ENCODE results near the gene RNF215. TPM values are rescaled to one million over a fixed set of nuclear protein-coding genes. Genes with fewer than 3 reads are reported as not detected.
A peak's percentile ranks its signal among the peaks of the same experiment; 100 is the strongest.
"Not testable (repeated sequence)": the region's sequence is repeated elsewhere in the genome, so short reads cannot be mapped to it uniquely, and the experiment has no call there.

RNF215 gene
- total RNA-seq, 1 experiment from 2014 or later, result 23.2 TPM

- in situ Hi-C loops (cut with HindIII; ENCODE audit: low sequenced_read_pairs), result no loop called here
Observed at GRCh38 chr22:30340911-30341685, 46.1 kb downstream of the RNF215 start.

GRCh38 chr22:30338802-30339201 is 48.4 kb downstream of the RNF215 start:
- peak; percentile 41 for DNase-seq (ENCODE audit: low spot score)
- in situ Hi-C loops (cut with HindIII; ENCODE audit: low sequenced_read_pairs), result no loop called here

More at GRCh38 chr22:30340911-30341685, 46.1 kb downstream of the RNF215 start:
- peak; percentile 70 for DNase-seq (ENCODE audit: low spot score)

- DNase-seq (ENCODE audit: low spot score); in situ Hi-C loops (cut with HindIII; ENCODE audit: low sequenced_read_pairs): not testable (repeated sequence)
Observed at GRCh38 chr22:30338341-30338740, 48.9 kb downstream of the RNF215 start.

- no peak for DNase-seq (ENCODE audit: low spot score)
- in situ Hi-C loops (cut with HindIII; ENCODE audit: low sequenced_read_pairs), result no loop called here
Observed at GRCh38 chr22:30337461-30337778, 49.8 kb downstream of the RNF215 start.

- DNase-seq (ENCODE audit: low spot score), result peak; percentile 94
- in situ Hi-C loops (cut with HindIII; ENCODE audit: low sequenced_read_pairs), result no loop called here
Observed at GRCh38 chr22:30336752-30337460, 50.3 kb downstream of the RNF215 start.

GRCh38 chr22:30335236-30335635 is 52.0 kb downstream of the RNF215 start:
- in situ Hi-C loops (cut with HindIII; ENCODE audit: low sequenced_read_pairs), result no loop called here
- no peak for DNase-seq (ENCODE audit: low spot score)

GRCh38 chr22:30334646-30335045 is 52.6 kb downstream of the RNF215 start:
- no peak for DNase-seq (ENCODE audit: low spot score)
- in situ Hi-C loops (cut with HindIII; ENCODE audit: low sequenced_read_pairs), result no loop called here

GRCh38 chr22:30333707-30334087 is 53.5 kb downstream of the RNF215 start:
- in situ Hi-C loops (cut with HindIII; ENCODE audit: low sequenced_read_pairs), result no loop called here
- DNase-seq (ENCODE audit: low spot score), result no peak

- in situ Hi-C loops (cut with HindIII; ENCODE audit: low sequenced_read_pairs), result no loop called here
- no peak for DNase-seq (ENCODE audit: low spot score)
Observed at GRCh38 chr22:30332994-30333706, 54.1 kb downstream of the RNF215 start.

GRCh38 chr22:30332551-30332950 is 54.7 kb downstream of the RNF215 start:
- peak; percentile 26 for DNase-seq (ENCODE audit: low spot score)
- in situ Hi-C loops (cut with HindIII; ENCODE audit: low sequenced_read_pairs), result no loop called here

Other genes with a start within 250 kb of the RNF215 start
- 24.5 and 36.5 TPM in 2 replicates for gene LIF, start 140.7 kb downstream of the RNF215 start, total RNA-seq (2014; rRNA removed; shearing (Covaris generic))
- not detected in 2 replicates for gene OSM, start 120.6 kb downstream of the RNF215 start, total RNA-seq (2014; rRNA removed; shearing (Covaris generic))
- 9.8 and 11.3 TPM in 2 replicates for gene CASTOR1, start 97.9 kb downstream of the RNF215 start, total RNA-seq (2014; rRNA removed; shearing (Covaris generic))
- 12.8 and 31.0 TPM in 2 replicates for gene TBC1D10A, start 60.5 kb downstream of the RNF215 start, total RNA-seq (2014; rRNA removed; shearing (Covaris generic))
- gene SF3A1, start 30.5 kb downstream of the RNF215 start, total RNA-seq (2014; rRNA removed; shearing (Covaris generic)), result 16.5 and 25.5 TPM in 2 replicates
- gene CCDC157, start 30.4 kb downstream of the RNF215 start, total RNA-seq (2014; rRNA removed; shearing (Covaris generic)), result 1.8 and 2.9 TPM in 2 replicates
- gene SEC14L2, start 9.6 kb upstream of the RNF215 start, total RNA-seq (2014; rRNA removed; shearing (Covaris generic)), result 13.1 and 15.8 TPM in 2 replicates
- gene MTFP1, start 38.4 kb upstream of the RNF215 start, total RNA-seq (2014; rRNA removed; shearing (Covaris generic)), result 79.7 and 96.7 TPM in 2 replicates
- not detected in 2 replicates for gene SEC14L3, start 84.6 kb upstream of the RNF215 start, total RNA-seq (2014; rRNA removed; shearing (Covaris generic))
- not detected in 2 replicates for gene SEC14L4, start 118.3 kb upstream of the RNF215 start, total RNA-seq (2014; rRNA removed; shearing (Covaris generic))
- not detected in 2 replicates for gene SEC14L6, start 159.3 kb upstream of the RNF215 start, total RNA-seq (2014; rRNA removed; shearing (Covaris generic))
- 3.9 TPM in 1 of 2 replicates, not detected in the other for gene GAL3ST1, start 187.3 kb upstream of the RNF215 start, total RNA-seq (2014; rRNA removed; shearing (Covaris generic))
- 133 and 162 TPM in 2 replicates for gene PES1, start 204.5 kb upstream of the RNF215 start, total RNA-seq (2014; rRNA removed; shearing (Covaris generic))
- 12.9 and 17.1 TPM in 2 replicates for gene TCN2, start 219.8 kb upstream of the RNF215 start, total RNA-seq (2014; rRNA removed; shearing (Covaris generic))
- 6.3 and 15.5 TPM in 2 replicates for gene SLC35E4, start 248.4 kb upstream of the RNF215 start, total RNA-seq (2014; rRNA removed; shearing (Covaris generic))

Measured in G401 (cell line).